MM.1S (cell line): ENCODE measurements around the gene NBAS.
"Not testable (repeated sequence)": the region's sequence is repeated elsewhere in the genome, so short reads cannot be mapped to it uniquely, and the experiment has no call there.

ENCODE experiments used
- DNase-seq: peaks from one replicate; pipeline ENCODE4 v3.0.0-alpha.2; 2015
- H2AFZ ChIP-seq: fragments of 300-600 bp; sonication (generic); 2 replicates; pipeline ENCODE4 v1.6.0; 2016; ENCODE audit warnings: antibody characterized with exemption, low read length
- H3F3A ChIP-seq: fragments of 300-600 bp; sonication (generic); 2 replicates; pipeline ENCODE4 v1.6.1; 2016; ENCODE audit warnings: mild to moderate bottlenecking, antibody characterized with exemption, low read length, moderate library complexity, mixed read lengths; ENCODE audit not compliant: insufficient read depth
- H3K27ac ChIP-seq: fragments of 300-600 bp; sonication (generic); 2 replicates; pipeline ENCODE4 v1.5.1; 2016; ENCODE audit warnings: mild to moderate bottlenecking, low read length
- H3K27me3 ChIP-seq: fragments of 300-600 bp; sonication (generic); replicated peaks from 2 replicates; pipeline ENCODE4 v1.6.0; 2016; ENCODE audit warnings: low read length; ENCODE audit not compliant: insufficient read depth
- H3K36me3 ChIP-seq: fragments of 300-600 bp; sonication (generic); replicated peaks from 2 replicates; pipeline ENCODE4 v1.6.1; 2016; ENCODE audit warnings: mild to moderate bottlenecking, low read length, mixed read lengths; ENCODE audit not compliant: insufficient read depth
- H3K4me1 ChIP-seq: fragments of 300-600 bp; sonication (generic); 2 replicates; pipeline ENCODE4 v1.6.1; 2016; ENCODE audit warnings: low read length, mixed read lengths
- H3K4me2 ChIP-seq: fragments of 300-600 bp; sonication (generic); 2 replicates; pipeline ENCODE4 v1.6.0; 2016; ENCODE audit warnings: low read depth, low read length
- H3K4me3 ChIP-seq: fragments of 300-600 bp; sonication (generic); 2 replicates; pipeline ENCODE4 v1.5.1; 2016; ENCODE audit warnings: low read length, mixed read lengths
- H3K79me2 ChIP-seq: fragments of 300-600 bp; sonication (generic); 2 replicates; pipeline ENCODE4 v1.6.1; 2016; ENCODE audit warnings: mixed run types, low read length, mixed read lengths
- H3K9ac ChIP-seq: fragments of 300-600 bp; sonication (generic); 2 replicates; pipeline ENCODE4 v1.6.1; 2016; ENCODE audit warnings: low read length, mixed read lengths
- H3K9me2 ChIP-seq: fragments of 300-600 bp; sonication (generic); replicated peaks from 2 replicates; pipeline ENCODE4 v1.6.1; 2016; ENCODE audit warnings: mild to moderate bottlenecking, low read length, mixed read lengths; ENCODE audit not compliant: insufficient read depth
- H3K9me3 ChIP-seq: fragments of 300-600 bp; sonication (generic); replicated peaks from 2 replicates; pipeline ENCODE4 v1.6.1; 2016; ENCODE audit warnings: mild to moderate bottlenecking, low read length, mixed read lengths; ENCODE audit not compliant: insufficient read depth
- H4K20me1 ChIP-seq: fragments of 300-600 bp; sonication (generic); 2 replicates; pipeline ENCODE4 v1.6.1; 2016; ENCODE audit warnings: mild to moderate bottlenecking, low read length, moderate library complexity, mixed read lengths; ENCODE audit not compliant: insufficient read depth
- CTCF ChIP-seq: fragments of 300-600 bp; sonication (generic); IDR thresholded peaks from 2 replicates; pipeline ENCODE4 v1.5.1; 2016; ENCODE audit warnings: antibody characterized with exemption, low read length, mixed read lengths
- EZH2 ChIP-seq: fragments of 300-600 bp; sonication (generic); optimal IDR thresholded peaks from 2 replicates; pipeline ENCODE3; 2017; ENCODE audit warnings: low read depth, mild to moderate bottlenecking, antibody characterized with exemption, low read length, mixed read lengths
- EZH2phosphoT487 ChIP-seq: fragments of 300-600 bp; sonication (generic); IDR thresholded peaks from 2 replicates; pipeline ENCODE4 v1.6.1; 2018; ENCODE audit warnings: antibody characterized with exemption, low read length

NBAS gene

DNA sequence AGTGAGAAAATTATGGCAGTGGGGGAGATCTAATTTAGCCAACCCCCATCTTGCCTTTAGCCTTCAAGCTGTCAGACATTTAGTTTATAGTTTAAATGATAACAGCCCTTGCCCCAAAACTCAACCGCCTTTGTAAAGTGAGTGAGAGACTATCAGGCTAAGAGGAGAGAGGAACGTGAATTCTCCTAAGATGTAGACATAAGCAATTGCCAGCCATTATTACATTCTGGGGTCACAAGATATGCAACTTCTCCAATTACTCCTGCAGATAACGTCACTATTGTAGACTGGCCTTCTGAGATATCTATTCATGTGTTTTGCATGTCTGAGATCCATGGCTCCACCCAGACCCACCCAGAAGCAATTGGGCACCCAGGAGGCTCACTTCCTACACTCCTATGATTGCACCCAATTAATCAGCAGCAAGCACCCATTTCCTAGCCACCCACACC is 307.3 kb downstream of the NBAS start:
- Histone ChIP-seq H3K4me2 (no peak overlapping the region), H3K27ac (no peak overlapping the region), H3F3A (no peaks in the 10 kb centered on the region), H3K36me3 (no peaks in the 10 kb centered on the region), H3K79me2 (no peaks in the 10 kb centered on the region), H3K9me2 (no peaks in the 10 kb centered on the region), H4K20me1 (no peaks in the 10 kb centered on the region), H3K9ac (no peak overlapping the region), H3K4me1 (no peaks in the 10 kb centered on the region), H3K9me3 (no peaks in the 10 kb centered on the region), H3K4me3 (no peak overlapping the region), H3K27me3 (no peaks in the 10 kb centered on the region), H2AFZ (no peak overlapping the region)
- TF ChIP-seq EZH2 (no peak), EZH2phosphoT487 (no peak)
- DNase-seq, result no peak

GRCh38 chr2:15253247-15253646 is 307.9 kb downstream of the NBAS start:
- Histone ChIP-seq H3K4me2 (no peak overlapping the region), H2AFZ (no peak overlapping the region), H3K36me3 (no peaks in the 10 kb centered on the region), H3K4me1 (no peaks in the 10 kb centered on the region), H3K9me3 (no peaks in the 10 kb centered on the region), H3K9ac (no peak overlapping the region), H3K27ac (no peak overlapping the region), H3K79me2 (no peaks in the 10 kb centered on the region), H3F3A (no peaks in the 10 kb centered on the region), H3K27me3 (no peaks in the 10 kb centered on the region), H3K4me3 (no peak overlapping the region), H4K20me1 (no peaks in the 10 kb centered on the region), H3K9me2 (no peaks in the 10 kb centered on the region)
- TF ChIP-seq CTCF (no peak), EZH2phosphoT487 (no peak), EZH2 (no peak)
- no peak for DNase-seq

- Histone ChIP-seq H4K20me1 (no peaks in the 10 kb centered on the region), H3K9ac (no peak overlapping the region), H3K4me1 (no peaks in the 10 kb centered on the region), H3K27me3 (no peaks in the 10 kb centered on the region), H2AFZ (no peak overlapping the region), H3F3A (no peaks in the 10 kb centered on the region), H3K4me3 (no peak overlapping the region), H3K9me2 (no peaks in the 10 kb centered on the region), H3K4me2 (no peak overlapping the region), H3K27ac (no peak overlapping the region), H3K79me2 (no peaks in the 10 kb centered on the region), H3K9me3 (no peaks in the 10 kb centered on the region), H3K36me3 (no peaks in the 10 kb centered on the region)
- TF ChIP-seq EZH2 (no peak), EZH2phosphoT487 (no peak), CTCF (no peak)
- no peak for DNase-seq
Observed at GRCh38 chr2:15251753-15252152, 309.4 kb downstream of the NBAS start.

DNA sequence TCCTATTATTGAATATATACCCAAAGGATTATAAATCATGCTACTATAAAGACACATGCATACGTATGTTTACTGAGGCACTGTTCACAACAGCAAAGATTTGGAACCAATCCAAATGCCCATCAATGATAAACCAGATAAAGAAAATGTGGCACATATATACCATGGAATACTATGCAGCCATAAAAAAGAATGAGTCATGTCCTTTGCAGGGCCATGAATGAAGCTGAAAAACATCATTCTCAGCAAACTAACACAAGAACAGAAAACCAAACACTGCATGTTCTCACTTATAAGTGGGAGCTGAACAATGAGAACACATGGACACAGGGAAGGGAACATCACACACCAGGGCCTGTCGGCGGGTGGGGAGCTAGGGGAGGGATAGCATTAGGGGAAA is 310.2 kb downstream of the NBAS start:
- not testable (repeated sequence) for H3K36me3 ChIP-seq, H3K4me1 ChIP-seq, H3K79me2 ChIP-seq, H3F3A ChIP-seq, H2AFZ ChIP-seq, H3K4me2 ChIP-seq, H4K20me1 ChIP-seq, H3K4me3 ChIP-seq, DNase-seq, H3K9me3 ChIP-seq, H3K27ac ChIP-seq, H3K9ac ChIP-seq, H3K27me3 ChIP-seq, H3K9me2 ChIP-seq
